H9 (cell line): ENCODE data around the gene ENG. TPM values are rescaled to one million over a fixed set of nuclear protein-coding genes. Genes with fewer than 3 reads are reported as not detected.

Experiments
- DNase-seq: peaks from one replicate; pipeline ENCODE4 v3.0.0-alpha.2; 2017
- H2AFZ ChIP-seq: one replicate; pipeline ENCODE4 v1.6.1; 2013; ENCODE audit warnings: mild to moderate bottlenecking, low read length, control low read depth, moderate library complexity
- H2AK5ac ChIP-seq: 2 replicates; pipeline ENCODE4 v1.6.1; 2013; ENCODE audit warnings: low read length, control low read depth, mixed read lengths; ENCODE audit not compliant: insufficient read length
- H2BK120ac ChIP-seq: one replicate; pipeline ENCODE4 v1.6.1; 2013; ENCODE audit warnings: low read depth, mild to moderate bottlenecking, low read length, control low read depth, inconsistent platforms; ENCODE audit not compliant: poor library complexity, severe bottlenecking
- H2BK12ac ChIP-seq: 2 replicates; pipeline ENCODE4 v1.6.1; 2013; ENCODE audit warnings: low read length, control low read depth, mixed read lengths, low read depth; ENCODE audit not compliant: insufficient read length
- H2BK15ac ChIP-seq: 2 replicates; pipeline ENCODE4 v1.6.1; 2013; ENCODE audit warnings: low read depth, low read length, control low read depth
- H2BK20ac ChIP-seq: one replicate; pipeline ENCODE4 v1.6.1; 2013; ENCODE audit warnings: low read depth, mild to moderate bottlenecking, low read length, control low read depth, inconsistent platforms; ENCODE audit not compliant: poor library complexity, severe bottlenecking
- H2BK5ac ChIP-seq: 2 replicates; pipeline ENCODE4 v1.6.1; 2013; ENCODE audit warnings: low read length, control low read depth, mixed read lengths; ENCODE audit not compliant: insufficient read length
- H3K14ac ChIP-seq: 2 replicates; pipeline ENCODE4 v1.6.1; 2013; ENCODE audit warnings: low read length, control low read depth; ENCODE audit not compliant: insufficient read depth
- H3K18ac ChIP-seq: 2 replicates; pipeline ENCODE4 v1.6.1; 2013; ENCODE audit warnings: low read depth, mild to moderate bottlenecking, mixed read lengths, low read length, control low read depth; ENCODE audit not compliant: insufficient read length
- H3K23ac ChIP-seq: 2 replicates; pipeline ENCODE4 v1.6.1; 2013; ENCODE audit warnings: low read length, control low read depth, mixed read lengths, low read depth; ENCODE audit not compliant: insufficient read length
- H3K23me2 ChIP-seq: 2 replicates; pipeline ENCODE4 v1.6.1; 2013; ENCODE audit warnings: low read depth, mild to moderate bottlenecking, mixed read lengths, low read length, control low read depth; ENCODE audit not compliant: insufficient read length, poor library complexity, severe bottlenecking
- H3K27ac ChIP-seq: 2 replicates; pipeline ENCODE4 v1.5.1; 2013; ENCODE audit warnings: low read length, control low read depth, mixed read lengths, low read depth; ENCODE audit not compliant: insufficient read length
- H3K27me3 ChIP-seq: 2 replicates; pipeline ENCODE4 v1.6.1; 2013; ENCODE audit warnings: low read length, control low read depth, inconsistent platforms; ENCODE audit not compliant: insufficient read depth
- H3K4ac ChIP-seq: 2 replicates; pipeline ENCODE4 v1.6.1; 2013; ENCODE audit warnings: low read depth, mild to moderate bottlenecking, control low read depth, inconsistent platforms, low read length, moderate library complexity
- H3K4me1 ChIP-seq: 2 replicates; pipeline ENCODE4 v1.6.1; 2013; ENCODE audit warnings: low read length, control low read depth, inconsistent platforms; ENCODE audit not compliant: insufficient read depth
- H3K4me2 ChIP-seq: 2 replicates; pipeline ENCODE4 v1.6.1; 2013; ENCODE audit warnings: low read length, control low read depth, mixed read lengths; ENCODE audit not compliant: insufficient read length, insufficient read depth
- H3K56ac ChIP-seq: 2 replicates; pipeline ENCODE4 v1.6.1; 2013; ENCODE audit warnings: low read depth, mild to moderate bottlenecking, mixed read lengths, low read length, control low read depth; ENCODE audit not compliant: insufficient read length
- H3K79me1 ChIP-seq: 2 replicates; pipeline ENCODE4 v1.6.1; 2013; ENCODE audit warnings: low read depth, mild to moderate bottlenecking, moderate library complexity, low read length, control low read depth, inconsistent platforms; ENCODE audit not compliant: insufficient read depth, poor library complexity, severe bottlenecking
- H3K79me2 ChIP-seq: 2 replicates; pipeline ENCODE4 v1.6.1; 2013; ENCODE audit warnings: low read length, control low read depth, inconsistent platforms; ENCODE audit not compliant: insufficient read depth
- H3K9ac ChIP-seq: 2 replicates; pipeline ENCODE4 v1.6.1; 2013; ENCODE audit warnings: low read length, control low read depth, mixed read lengths; ENCODE audit not compliant: insufficient read length; ENCODE audit errors: extremely low read depth
- H3K9me3 ChIP-seq: one replicate; pipeline ENCODE4 v1.6.1; 2013; ENCODE audit warnings: low read depth, low read length, inconsistent platforms; ENCODE audit not compliant: control insufficient read depth
- H3T11ph ChIP-seq: one replicate; pipeline ENCODE4 v1.6.1; 2013; ENCODE audit warnings: mild to moderate bottlenecking, low read length, control low read depth, inconsistent platforms
- H4K20me1 ChIP-seq: one replicate; pipeline ENCODE4 v1.6.1; 2013; ENCODE audit not compliant: control insufficient read depth, insufficient read length, insufficient read depth
- H4K5ac ChIP-seq: 2 replicates; pipeline ENCODE4 v1.6.1; 2013; ENCODE audit warnings: low read depth, mild to moderate bottlenecking, mixed read lengths, low read length, control low read depth; ENCODE audit not compliant: insufficient read length
- H4K8ac ChIP-seq: replicated peaks from 2 replicates; pipeline ENCODE4 v1.6.1; 2013; ENCODE audit warnings: low read length, control low read depth, mixed read lengths, low read depth; ENCODE audit not compliant: insufficient read length
- H4K91ac ChIP-seq: 2 replicates; pipeline ENCODE4 v1.6.1; 2013; ENCODE audit warnings: low read depth, mild to moderate bottlenecking, moderate library complexity, mixed read lengths, low read length, control low read depth; ENCODE audit not compliant: insufficient read length
- H3K27ac Mint-ChIP-seq, 3 experiments: 2 replicates in 2 of 3; 3 replicates in 1 of 3; pipeline ENCODE4 v1.8.0; 2020 to 2021; ENCODE audit warnings: mixed read lengths in 3 of 3, mild to moderate bottlenecking in 1 of 3, moderate library complexity in 1 of 3
- H3K27me3 Mint-ChIP-seq: 2 replicates; pipeline ENCODE4 v1.8.0; 2021; ENCODE audit warnings: low read depth, mild to moderate bottlenecking, moderate library complexity, mixed read lengths
- H3K36me3 Mint-ChIP-seq, 3 experiments: 2 replicates in 2 of 3; 3 replicates in 1 of 3; pipeline ENCODE4 v1.8.0; 2020 to 2021; ENCODE audit warnings: low read depth in 3 of 3, mixed read lengths in 3 of 3; ENCODE audit not compliant: insufficient read depth in 1 of 3
- H3K4me1 Mint-ChIP-seq, 2 experiments: 2 replicates each; pipeline ENCODE4 v1.8.0; 2020; ENCODE audit warnings: mixed read lengths in 2 of 2
- H3K4me3 Mint-ChIP-seq, 2 experiments: 2 replicates in 1 of 2; 3 replicates in 1 of 2; pipeline ENCODE4 v1.8.0; 2020 to 2021; ENCODE audit warnings: mild to moderate bottlenecking in 2 of 2, mixed read lengths in 2 of 2, moderate library complexity in 1 of 2
- H3K9me3 Mint-ChIP-seq, 2 experiments: 2 replicates in 1 of 2; 3 replicates in 1 of 2; pipeline ENCODE4 v1.8.0; 2020; ENCODE audit warnings: mild to moderate bottlenecking in 2 of 2, mixed read lengths in 2 of 2, moderate library complexity in 1 of 2
- CTCF ChIP-seq: fragments of 200-600 bp; sonication (generic); conservative IDR thresholded peaks from 3 replicates; pipeline ENCODE4 v1.8.0; 2021; ENCODE audit warnings: antibody characterized with exemption, mild to moderate bottlenecking
- WGBS: extraction: QIAGEN DNeasy Blood & Tissue Kit; methylation state at CpG from one replicate; pipeline ENCODE4 v1.1.7; 2013; ENCODE audit warnings: missing lambda C conversion rate, low lambda C conversion rate, mixed read lengths; ENCODE audit not compliant: insufficient read length; ENCODE audit errors: extremely low coverage; 5-methylcytosine and 5-hydroxymethylcytosine counted together
- total RNA-seq: library from RNA; stranded (reverse); gene quantifications from 2 replicates; pipeline ENCODE4 v1.2.1, GENCODE V29; 2021

Gene ENG
- total RNA-seq, 1 experiment from 2014 or later: 2.1 TPM

- H3K4ac ChIP-seq: no peak within 1 kb of the TSS
- H2BK5ac ChIP-seq: no peak within 1 kb of the TSS
- H3K18ac ChIP-seq: peak within 1 kb of the TSS; percentile 87
- no peak within 1 kb of the TSS for H2AFZ ChIP-seq
- peak; percentile 56 for DNase-seq
- no peaks in the 10 kb centered on the region for H3K79me2 ChIP-seq
- H3K23me2 ChIP-seq: peaks cover 4% of the 10 kb centered on the region
- no peaks in the 10 kb centered on the region for H4K20me1 ChIP-seq
- no peak within 1 kb of the TSS for H2BK120ac ChIP-seq
- no peak within 1 kb of the TSS for H2BK12ac ChIP-seq
- H3K56ac ChIP-seq: no peak within 1 kb of the TSS
- no peak within 1 kb of the TSS for H4K5ac ChIP-seq
- no peaks in the 10 kb centered on the region for H3K27me3 ChIP-seq
- H3K9me3 ChIP-seq: no peaks in the 10 kb centered on the region
- no peak within 1 kb of the TSS for H4K8ac ChIP-seq
- TF ChIP-seq CTCF: no peak
- H3K23ac ChIP-seq: no peak within 1 kb of the TSS
- H3K4me2 ChIP-seq: peak within 1 kb of the TSS; percentile 64
- no peak within 1 kb of the TSS for H3T11ph ChIP-seq
- Mint-ChIP-seq H3K4me3 (peak within 1 kb of the TSS; percentile 81 to 91), H3K36me3 (peaks cover 17 to 26% (median 21%) of the 10 kb centered on the region in 3 experiments; a peak in 6 of 7 replicates), H3K4me1 (peaks cover 21 to 40% of the 10 kb centered on the region in 2 experiments), H3K9me3 (no peaks in the 10 kb centered on the region), H3K27me3 (no peaks in the 10 kb centered on the region), H3K27ac (peak within 1 kb of the TSS in 2 of 3 experiments; percentile 68 to 91; a peak in 3 of 7 replicates)
- no CpG with 5 or more reads among the region's 89 CpGs for WGBS
- peak within 1 kb of the TSS; percentile 80 for H3K14ac ChIP-seq
- H2BK20ac ChIP-seq: no peak within 1 kb of the TSS
- H3K4me1 ChIP-seq: peaks cover 8% of the 10 kb centered on the region; the same call in 1 of the 2 replicates
- no peaks in the 10 kb centered on the region for H3K79me1 ChIP-seq
- no peak within 1 kb of the TSS; the same call in 1 of the 2 replicates for H2BK15ac ChIP-seq
- no peak within 1 kb of the TSS for H2AK5ac ChIP-seq
- H3K27ac ChIP-seq: no peak within 1 kb of the TSS
- peak within 1 kb of the TSS; percentile 66 for H3K9ac ChIP-seq
- no peak within 1 kb of the TSS for H4K91ac ChIP-seq
These were observed 44.9 kb upstream of the ENG start, which contains the start of gene ST6GALNAC6 for GRCh38 chr9:127899128-127899943. Gene ST6GALNAC6 (minus strand): TSS chr9:127899603. CDS start chr9:127897981, 1,622 bp downstream.
